Heart left ventricle (tissue), 16 donors: ENCODE data around the gene DCDC1. TPM values are rescaled to one million over a fixed set of nuclear protein-coding genes. Genes with fewer than 3 reads are reported as not detected.

ENCODE experiments used
- ATAC-seq, 4 donors: fragments of 200-7000 bp; cut with Tn5 transposase; one replicate each; pipeline ENCODE4 v1.9.1; 2020 to 2022; ENCODE audit warnings: moderate library complexity in 4 of 4, mild to moderate bottlenecking in 3 of 4, moderate number of reproducible peaks in 1 of 4
- DNase-seq, 5 donors: peaks; one replicate each; pipeline ENCODE4 v3.0.0-alpha.2; 2020
- H3K27ac ChIP-seq, 12 donors: fragments of 200-600 bp; sonication (generic) in 4 of 12; one replicate each; pipeline versions ENCODE4 v1.5.0 to v1.8.0; 2016 to 2022; ENCODE audit warnings: mild to moderate bottlenecking in 2 of 12
- H3K27me3 ChIP-seq, 9 donors: fragments of 200-600 bp; sonication (generic) in 2 of 9; one replicate each; pipeline versions ENCODE4 v1.5.1 to v1.8.0; 2016 to 2022; ENCODE audit warnings: mild to moderate bottlenecking in 3 of 9
- H3K36me3 ChIP-seq, 9 donors: fragments of 200-600 bp; sonication (generic) in 2 of 9; one replicate each; pipeline versions ENCODE4 v1.5.0 to v1.8.0; 2018 to 2022; ENCODE audit warnings: mild to moderate bottlenecking in 2 of 9
- H3K4me1 ChIP-seq, 12 donors: fragments of 200-600 bp; sonication (generic) in 4 of 12; one replicate each; pipeline versions ENCODE4 v1.5.0 to v1.8.0; 2016 to 2022; ENCODE audit warnings: mild to moderate bottlenecking in 3 of 12
- H3K4me3 ChIP-seq, 12 donors: fragments of 200-600 bp; sonication (generic) in 4 of 12; one replicate each; pipeline versions ENCODE4 v1.5.0 to v1.8.0; 2017 to 2022; ENCODE audit warnings: mild to moderate bottlenecking in 9 of 12, moderate library complexity in 4 of 12
- H3K9me3 ChIP-seq, 12 donors: fragments of 200-600 bp; sonication (generic) in 4 of 12; one replicate each; pipeline versions ENCODE4 v1.5.0 to v1.8.0; 2016 to 2022; ENCODE audit warnings: mild to moderate bottlenecking in 1 of 12
- CTCF ChIP-seq, 12 donors: fragments of 200-600 bp; sonication (generic) in 4 of 12; IDR thresholded peaks; one replicate each; pipeline versions ENCODE4 v1.5.0 to v1.8.0; 2018 to 2022; ENCODE audit warnings: antibody characterized with exemption in 12 of 12, mild to moderate bottlenecking in 5 of 12
- POLR2A ChIP-seq, 2 donors: fragments of 450-650 bp; IDR thresholded peaks; one replicate each; pipeline ENCODE4 v1.6.1; 2017; ENCODE audit warnings: antibody characterized with exemption in 2 of 2, mild to moderate bottlenecking in 2 of 2, moderate library complexity in 2 of 2
- WGBS, 4 donors: extraction: QIAGEN DNeasy Blood & Tissue Kit in 2 of 4; methylation state at CpG; one replicate each; pipeline versions ENCODE4 v1.1.5 to v1.1.7; 2013 to 2018; 5-methylcytosine and 5-hydroxymethylcytosine counted together
- intact Hi-C, 10 donors: fragments of 100-400 bp; cut with DNase I; formaldehyde crosslinking; loops; one replicate each; pipeline versions ENCODE4 v1.11.1 to v1.14.2; 2022
- polyA plus RNA-seq, 2 donors: library from polyadenylated mRNA; stranded (reverse); fragments of 200-250 nt; gene quantifications; one replicate each; pipeline ENCODE4 v1.2.3, GENCODE V29; 2013
- total RNA-seq, 9 donors: library from RNA; depleted of rRNA in 2 of 9; stranded (reverse); fragments of >200 nt in 2 of 9; fragmentation: NEBNext Ultra II Directional in 3 of 9; extraction: Animal tissue kit (Norgen Biotek cat#: 25700) in 3 of 9; gene quantifications; one replicate each; pipeline versions ENCODE4 v1.1.0 to v1.2.4, GENCODE V29; 2016 to 2023
- donor health status: ischemic (EF 13 %, LVEDD 7.1; RV severe dilation, severe dysfunction).
- donor health status: healthy with polysubstance abuse.
- donor health status: DM: no; HTN: yes; CAD: no.
- donor health status: DM: no; HTN: no; CAD: no.
- donor health status: ischemic (EF 25% LVEDD 6.9; RV normal size, moderate dysfunction).
- donor health status: ischemic (EF 25% LVEDD 5.7; RV mildly dilated, moderate dysfunction).
- donor health status: healthy.
- donor health status: DM: yes; HTN: yes; CAD: no.
- donor health status: ischemic (EF 35%, LVEDD 5.7; RV mildly dilated, moderate dysfunction).
- donor health status: nonischemic (EF 11% LVEDD 7.7; RV severe dilation, severe dysfunction).
- donor health status: DM: yes; HTN: yes; CAD: no.
- donor health status: PGD.
- donor health status: ischemic (EF 29% LVEDD 5.4; RV normal size, mild dysfunction).
- donor health status: nonischemic (EF 23%, LVEDD 6.1; RV moderate dilation, normal function).

DCDC1 gene
- total and polyA plus RNA-seq, 11 donors, result 0.07 to 1.0 (median 0.12) TPM; not detected in 7

GRCh38 chr11:31328697-31329096 is 40.8 kb downstream of the DCDC1 start:
- intact Hi-C loops, result loop anchor here in 1 of 10 donors (10.0 kb wide), 1 partner anchor 56 kb away; no protein-coding TSS in a partner anchor
- Histone ChIP-seq H3K27me3 (no peaks in the 10 kb centered on the region), H3K36me3 (no peaks in the 10 kb centered on the region), H3K4me1 (no peaks in the 10 kb centered on the region), H3K27ac (no peak overlapping the region), H3K9me3 (peaks cover 0 to 4% (median 0%) of the 10 kb centered on the region in 12 donors), H3K4me3 (no peak overlapping the region)
- ATAC-seq (no peak), DNase-seq (no peak)
- TF ChIP-seq CTCF (IDR thresholded peaks at IDR 0.05) (no peak), POLR2A (IDR thresholded peaks at IDR 0.05) (no peak)
- WGBS, 4 donors, result 82 to 92% (median 90%) methylated on average over 6 of the region's 6 CpGs

- Histone ChIP-seq H3K27ac (no peak overlapping the region), H3K36me3 (no peaks in the 10 kb centered on the region), H3K4me1 (no peaks in the 10 kb centered on the region), H3K9me3 (peaks cover 0 to 4% (median 0%) of the 10 kb centered on the region in 12 donors), H3K27me3 (no peaks in the 10 kb centered on the region), H3K4me3 (no peak overlapping the region)
- intact Hi-C loops, result loop anchor here in 1 of 10 donors (10.0 kb wide), 1 partner anchor 57 kb away; no protein-coding TSS in a partner anchor
- DNase-seq (no peak), ATAC-seq (no peak)
- 87 to 89% (median 88%) methylated on average over 3 of the region's 3 CpGs for WGBS, 4 donors
- TF ChIP-seq POLR2A (IDR thresholded peaks at IDR 0.05) (no peak), CTCF (IDR thresholded peaks at IDR 0.05) (no peak)
These were observed 42.1 kb downstream of the DCDC1 start for GRCh38 chr11:31327417-31327816.

- no peak for DNase-seq
- H3K36me3 ChIP-seq, result no peaks in the 10 kb centered on the region
- WGBS, 4 donors, result 61 to 77% (median 69%) methylated on average over 2 of the region's 2 CpGs
- H3K4me3 ChIP-seq, result no peak overlapping the region
- H3K9me3 ChIP-seq, result peaks cover 0 to 4% (median 0%) of the 10 kb centered on the region in 12 donors
- no peaks in the 10 kb centered on the region for H3K27me3 ChIP-seq
- H3K27ac ChIP-seq, result no peak overlapping the region
- H3K4me1 ChIP-seq, result no peaks in the 10 kb centered on the region
- no peak for TF ChIP-seq POLR2A (IDR thresholded peaks at IDR 0.05)
- TF ChIP-seq CTCF (IDR thresholded peaks at IDR 0.05), result no peak
- intact Hi-C loops, result loop anchor here in 1 of 10 donors (10.0 kb wide), 1 partner anchor 58 kb away; no protein-coding TSS in a partner anchor
- ATAC-seq, result no peak
These were observed 42.9 kb downstream of the DCDC1 start for GRCh38 chr11:31326470-31327148.

GRCh38 chr11:31325160-31325559 is 44.4 kb downstream of the DCDC1 start:
- Histone ChIP-seq H3K9me3 (no peaks in the 10 kb centered on the region), H3K4me1 (no peaks in the 10 kb centered on the region), H3K4me3 (no peak overlapping the region), H3K27ac (no peak overlapping the region), H3K27me3 (no peaks in the 10 kb centered on the region), H3K36me3 (no peaks in the 10 kb centered on the region)
- peak in 1 of 4 donors; percentile 54 for ATAC-seq
- no peak for DNase-seq
- intact Hi-C loops, result loop anchor here in 1 of 10 donors (10.0 kb wide), 1 partner anchor 60 kb away; no protein-coding TSS in a partner anchor
- TF ChIP-seq POLR2A (IDR thresholded peaks at IDR 0.05), result no peak
- no peak for TF ChIP-seq CTCF (IDR thresholded peaks at IDR 0.05)
